Omental fat pad (tissue), 4 donors: Measurements from ENCODE around the gene ATOH7. TPM values are rescaled to one million over a fixed set of nuclear protein-coding genes. Genes with fewer than 3 reads are reported as not detected.

Experiments
- ATAC-seq: fragments of 150-250 bp; one replicate; pipeline ENCODE4 v1.9.1; 2016; ENCODE audit warnings: mild to moderate bottlenecking, moderate library complexity; ENCODE audit not compliant: low FRiP score
- DNase-seq: peaks from one replicate; pipeline ENCODE4 v3.0.0-alpha.2; 2019; ENCODE audit warnings: low spot score
- total RNA-seq, 4 donors: library from RNA; depleted of rRNA; stranded (reverse); fragments of >200 nt; gene quantifications; one replicate each; pipeline ENCODE4 v1.1.0, GENCODE V29; 2016
- TF ChIP-seq, protein P1 (sequence below), 3 donors: fragments of 450-650 bp; IDR thresholded peaks; one replicate each; pipeline ENCODE4 v1.5.1; 2016 to 2017; ENCODE audit warnings: antibody characterized with exemption in 3 of 3, mild to moderate bottlenecking in 3 of 3, moderate library complexity in 2 of 3

ATOH7 gene
- total RNA-seq, 4 donors from 2014 or later = not detected

DNA sequence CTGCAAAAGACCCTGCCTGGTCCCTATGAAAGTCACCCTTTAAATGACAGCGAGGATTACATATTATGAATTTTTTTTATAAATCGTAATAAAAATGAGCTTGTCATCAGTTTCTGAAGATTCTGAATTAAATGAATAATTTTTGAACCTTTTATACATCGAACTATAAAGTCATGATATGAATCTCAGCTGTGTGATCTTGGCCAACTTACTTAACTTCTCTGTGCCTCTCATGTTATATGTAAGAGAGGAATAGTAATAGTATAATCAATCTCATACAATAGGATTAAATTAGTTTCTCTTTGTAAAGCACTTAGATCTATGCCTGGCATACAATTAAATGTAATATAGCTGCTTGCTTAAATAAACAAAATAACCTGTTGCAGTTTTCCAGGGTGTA is 5.3 kb upstream of the ATOH7 start:
- DNase-seq (no peak), ATAC-seq (no peak)
- TF ChIP-seq, protein P1, sequence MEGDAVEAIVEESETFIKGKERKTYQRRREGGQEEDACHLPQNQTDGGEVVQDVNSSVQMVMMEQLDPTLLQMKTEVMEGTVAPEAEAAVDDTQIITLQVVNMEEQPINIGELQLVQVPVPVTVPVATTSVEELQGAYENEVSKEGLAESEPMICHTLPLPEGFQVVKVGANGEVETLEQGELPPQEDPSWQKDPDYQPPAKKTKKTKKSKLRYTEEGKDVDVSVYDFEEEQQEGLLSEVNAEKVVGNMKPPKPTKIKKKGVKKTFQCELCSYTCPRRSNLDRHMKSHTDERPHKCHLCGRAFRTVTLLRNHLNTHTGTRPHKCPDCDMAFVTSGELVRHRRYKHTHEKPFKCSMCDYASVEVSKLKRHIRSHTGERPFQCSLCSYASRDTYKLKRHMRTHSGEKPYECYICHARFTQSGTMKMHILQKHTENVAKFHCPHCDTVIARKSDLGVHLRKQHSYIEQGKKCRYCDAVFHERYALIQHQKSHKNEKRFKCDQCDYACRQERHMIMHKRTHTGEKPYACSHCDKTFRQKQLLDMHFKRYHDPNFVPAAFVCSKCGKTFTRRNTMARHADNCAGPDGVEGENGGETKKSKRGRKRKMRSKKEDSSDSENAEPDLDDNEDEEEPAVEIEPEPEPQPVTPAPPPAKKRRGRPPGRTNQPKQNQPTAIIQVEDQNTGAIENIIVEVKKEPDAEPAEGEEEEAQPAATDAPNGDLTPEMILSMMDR (IDR thresholded peaks at IDR 0.05) = no peak

DNA sequence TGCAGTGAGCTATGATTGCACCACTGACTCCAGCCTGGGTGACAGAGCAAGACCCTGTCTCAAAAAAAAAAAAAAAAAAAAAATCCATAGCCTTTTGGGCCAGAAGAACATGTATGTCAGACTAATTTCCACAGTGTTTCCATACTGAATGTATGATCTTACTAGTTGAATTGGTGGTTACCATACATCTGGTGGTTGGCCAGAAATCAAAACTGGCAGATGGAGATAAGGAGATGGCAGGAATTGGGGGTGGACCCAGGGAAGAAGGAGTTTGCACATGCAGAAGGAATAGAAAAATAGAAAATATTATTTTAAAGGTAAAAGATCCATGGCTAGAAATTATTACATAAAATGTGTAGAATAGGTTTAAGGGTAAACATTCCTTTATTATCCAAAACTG is 3.7 kb upstream of the ATOH7 start:
- DNase-seq (no peak), ATAC-seq (no peak)
- TF ChIP-seq, protein P1 (IDR thresholded peaks at IDR 0.05) = no peak

DNA sequence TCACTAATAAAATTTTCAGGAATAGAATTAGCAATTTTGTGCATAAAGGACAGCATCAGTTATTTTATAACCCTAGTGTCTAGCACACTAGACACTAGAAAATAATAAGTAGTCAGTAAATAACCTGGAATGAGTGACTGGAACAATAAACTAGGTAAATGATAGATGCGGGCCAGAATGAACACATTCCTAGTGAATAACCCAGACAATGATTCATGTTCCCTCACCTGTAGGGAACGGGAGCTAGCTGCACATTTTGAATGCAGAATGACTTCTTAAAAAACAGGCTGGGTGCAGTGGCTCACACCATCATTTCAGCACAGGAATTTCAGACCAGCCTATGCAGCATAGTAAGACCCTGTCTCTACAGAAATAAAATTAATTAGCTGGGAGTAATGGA is 3.2 kb upstream of the ATOH7 start:
- DNase-seq (no peak), ATAC-seq (no peak)
- TF ChIP-seq, protein P1 (IDR thresholded peaks at IDR 0.05) = no peak

DNA sequence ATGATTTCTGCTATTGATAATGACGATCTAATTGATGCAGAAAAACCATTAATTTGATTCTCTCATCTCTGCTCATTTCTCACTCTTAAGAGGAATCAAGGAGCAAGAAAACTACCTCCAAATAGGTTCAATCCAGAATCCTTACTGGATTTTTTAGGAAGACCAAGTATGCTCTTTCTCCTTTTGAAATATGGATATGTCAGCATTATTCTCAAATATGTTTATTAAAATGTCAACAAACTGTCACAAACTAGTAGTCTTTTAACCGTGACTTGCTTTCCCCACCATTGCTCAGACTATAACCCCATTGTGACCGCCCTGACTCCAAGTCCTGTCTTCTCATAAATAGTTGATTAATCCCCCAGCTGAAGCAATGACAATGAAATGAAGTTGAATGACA is 1.1 kb upstream of the ATOH7 start:
- ATAC-seq = no peak
- TF ChIP-seq, protein P1 (IDR thresholded peaks at IDR 0.05) = no peak
- DNase-seq = no peak

DNA sequence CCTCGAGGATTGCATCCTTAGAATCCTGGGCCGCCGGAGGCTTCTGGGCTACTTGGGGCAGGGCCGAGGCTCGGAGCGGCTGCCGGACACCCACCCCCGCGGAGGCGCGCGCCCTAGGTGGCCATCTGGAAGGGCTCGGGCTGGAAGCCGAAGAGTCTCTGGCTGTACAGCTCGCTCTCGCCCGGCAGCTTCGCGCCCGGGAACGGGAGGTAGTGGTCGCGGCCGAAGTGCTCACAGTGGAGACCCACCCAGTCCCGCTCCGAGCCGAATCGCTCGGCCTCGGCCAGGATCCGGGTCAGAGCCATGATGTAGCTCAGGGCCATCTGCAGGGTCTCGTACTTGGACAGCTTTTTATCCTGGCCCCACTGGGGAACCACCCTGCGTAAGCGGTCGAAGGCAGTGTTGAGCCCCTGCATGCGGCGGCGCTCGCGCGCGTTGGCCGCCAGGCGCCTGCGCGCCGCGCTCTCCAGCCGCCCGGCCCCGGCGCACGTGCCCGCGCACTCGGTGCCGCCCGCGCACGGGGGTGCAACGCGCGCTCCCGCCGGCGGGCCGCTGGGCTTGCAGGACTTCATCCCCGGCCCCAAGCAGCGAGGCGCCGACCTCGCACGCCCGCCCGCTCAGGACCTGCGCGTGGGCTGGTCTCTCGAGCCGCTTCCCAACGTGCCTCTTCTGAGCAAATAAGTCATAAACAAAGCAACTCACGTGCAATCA is 652 bp downstream of the ATOH7 start:
- no peak for DNase-seq
- ATAC-seq = peak; percentile 97

DNA sequence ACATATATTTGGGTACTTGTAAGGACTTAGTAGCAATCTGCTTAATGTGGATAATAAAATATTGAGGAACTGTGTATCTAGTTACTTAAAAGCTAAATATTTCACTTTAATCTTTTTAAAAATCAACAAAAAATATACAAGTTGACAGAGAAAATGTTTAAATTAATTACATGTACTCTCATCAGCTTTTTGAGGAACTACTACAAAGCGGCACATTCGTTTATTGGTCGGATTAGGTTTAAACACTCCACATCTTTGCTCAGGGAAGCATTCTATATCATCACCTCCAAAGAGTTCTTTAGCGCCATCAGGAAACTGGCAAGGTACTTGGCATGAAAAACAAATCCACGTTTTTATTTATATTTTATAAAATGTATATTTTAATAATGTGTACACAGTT is 1.6 kb downstream of the ATOH7 start:
- DNase-seq (no peak), ATAC-seq (no peak)
- TF ChIP-seq, protein P1 (IDR thresholded peaks at IDR 0.05) = no peak

More for the DNA sequence above, 652 bp downstream of the ATOH7 start:
- TF ChIP-seq, protein P1 (IDR thresholded peaks at IDR 0.05) = no peak

DNA sequence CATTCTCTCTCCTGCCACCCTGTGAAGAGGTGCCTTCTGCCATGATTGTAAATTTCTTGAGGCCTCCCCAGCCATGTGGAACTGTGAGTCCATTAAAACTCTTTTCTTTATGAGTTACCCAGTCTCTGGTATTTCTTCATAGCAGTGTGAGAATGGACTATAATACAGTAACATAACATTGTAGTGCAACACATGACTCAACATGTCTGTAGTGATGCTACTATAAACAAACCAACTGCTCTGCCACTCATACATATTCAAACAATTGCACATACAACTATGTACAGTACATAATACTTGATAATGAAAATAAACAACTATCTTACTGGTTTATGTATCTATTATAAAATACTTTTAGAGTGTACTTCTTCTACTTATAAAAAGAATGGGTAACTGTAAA is 7.1 kb downstream of the ATOH7 start:
- TF ChIP-seq, protein P1 (IDR thresholded peaks at IDR 0.05) = no peak
- ATAC-seq (no peak), DNase-seq (no peak)
